ENCODE data around the gene ZNF280D. TPM values are rescaled to one million over a fixed set of nuclear protein-coding genes. Genes with fewer than 3 reads are reported as not detected.

ZNF280D gene
- total RNA-seq, 2 donors from 2014 or later: 28.3 to 38.7 TPM

DNA sequence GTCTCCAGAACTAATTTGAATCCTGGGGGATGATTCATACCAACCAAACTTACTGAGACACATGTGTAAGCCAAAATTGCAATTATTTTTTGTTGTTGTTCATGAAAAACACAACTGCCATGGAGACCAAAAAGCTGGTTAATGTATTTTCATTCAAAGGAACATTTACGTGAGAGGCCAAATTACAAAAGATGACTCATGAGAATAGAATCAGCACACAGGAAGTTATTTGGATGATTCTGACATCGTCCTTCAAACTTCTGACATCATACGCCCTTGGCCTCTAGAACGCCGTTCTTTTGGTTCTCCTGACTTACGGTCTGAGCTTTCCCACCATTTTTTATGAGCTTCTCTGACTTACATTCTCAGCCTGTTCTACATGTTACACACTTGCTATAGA, 3.0 kb upstream of the ZNF280D start:
- intact Hi-C loops (cut with DNase I): no loop called here
- H3K4me3 ChIP-seq: no peak overlapping the region
- 83 to 84% methylated on average over 6 of the region's 6 CpGs for WGBS, 2 donors
- TF ChIP-seq, protein P1, sequence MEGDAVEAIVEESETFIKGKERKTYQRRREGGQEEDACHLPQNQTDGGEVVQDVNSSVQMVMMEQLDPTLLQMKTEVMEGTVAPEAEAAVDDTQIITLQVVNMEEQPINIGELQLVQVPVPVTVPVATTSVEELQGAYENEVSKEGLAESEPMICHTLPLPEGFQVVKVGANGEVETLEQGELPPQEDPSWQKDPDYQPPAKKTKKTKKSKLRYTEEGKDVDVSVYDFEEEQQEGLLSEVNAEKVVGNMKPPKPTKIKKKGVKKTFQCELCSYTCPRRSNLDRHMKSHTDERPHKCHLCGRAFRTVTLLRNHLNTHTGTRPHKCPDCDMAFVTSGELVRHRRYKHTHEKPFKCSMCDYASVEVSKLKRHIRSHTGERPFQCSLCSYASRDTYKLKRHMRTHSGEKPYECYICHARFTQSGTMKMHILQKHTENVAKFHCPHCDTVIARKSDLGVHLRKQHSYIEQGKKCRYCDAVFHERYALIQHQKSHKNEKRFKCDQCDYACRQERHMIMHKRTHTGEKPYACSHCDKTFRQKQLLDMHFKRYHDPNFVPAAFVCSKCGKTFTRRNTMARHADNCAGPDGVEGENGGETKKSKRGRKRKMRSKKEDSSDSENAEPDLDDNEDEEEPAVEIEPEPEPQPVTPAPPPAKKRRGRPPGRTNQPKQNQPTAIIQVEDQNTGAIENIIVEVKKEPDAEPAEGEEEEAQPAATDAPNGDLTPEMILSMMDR (IDR thresholded peaks at IDR 0.05): no peak
- TF ChIP-seq POLR2A (IDR thresholded peaks at IDR 0.05): no peak
- no peaks in the 10 kb centered on the region for H3K36me3 ChIP-seq (replicated peaks in 1 of 2; ENCODE audit: insufficient read depth in 1 of 2, low read depth in 2 of 2)
- no peak overlapping the region for H3K27ac ChIP-seq
- no peaks in the 10 kb centered on the region for H3K27me3 ChIP-seq
- DNase-seq (no peak), ATAC-seq (no peak)
- H3K9me3 ChIP-seq: no peaks in the 10 kb centered on the region
- peaks cover 39% of the 10 kb centered on the region for H3K4me1 ChIP-seq

DNA sequence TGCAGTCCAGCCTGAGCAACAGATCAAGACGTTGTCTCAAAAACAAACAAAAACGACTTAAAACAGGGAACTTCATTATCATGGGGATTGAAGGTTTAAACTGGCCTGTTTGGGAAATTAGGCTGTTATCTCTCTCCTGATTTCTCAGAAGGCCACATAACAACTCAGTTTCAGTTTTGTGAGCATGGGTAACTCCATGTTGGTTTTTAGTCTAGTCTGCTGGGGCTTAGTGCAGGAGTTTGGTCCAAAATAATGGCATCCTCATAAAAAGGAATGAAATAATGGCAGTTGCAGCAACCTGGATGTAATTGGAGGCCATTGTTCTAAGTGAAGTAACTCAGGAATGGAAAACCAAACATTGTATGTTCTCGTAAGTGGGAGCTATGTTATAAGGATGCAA, 2.3 kb upstream of the ZNF280D start:
- peaks cover 44% of the 10 kb centered on the region for H3K4me1 ChIP-seq
- DNase-seq: no peak
- H3K27ac ChIP-seq: no peak overlapping the region
- H3K4me3 ChIP-seq: no peak overlapping the region
- 50 to 51% methylated on average over 3 of the region's 3 CpGs for WGBS, 2 donors
- intact Hi-C loops (cut with DNase I): no loop called here
- H3K9me3 ChIP-seq: no peaks in the 10 kb centered on the region
- no peak for ATAC-seq
- no peaks in the 10 kb centered on the region for H3K27me3 ChIP-seq
- H3K36me3 ChIP-seq (replicated peaks in 1 of 2; ENCODE audit: insufficient read depth in 1 of 2, low read depth in 2 of 2): no peaks in the 10 kb centered on the region
- TF ChIP-seq POLR2A (IDR thresholded peaks at IDR 0.05): no peak
- TF ChIP-seq, protein P1 (IDR thresholded peaks at IDR 0.05): no peak

DNA sequence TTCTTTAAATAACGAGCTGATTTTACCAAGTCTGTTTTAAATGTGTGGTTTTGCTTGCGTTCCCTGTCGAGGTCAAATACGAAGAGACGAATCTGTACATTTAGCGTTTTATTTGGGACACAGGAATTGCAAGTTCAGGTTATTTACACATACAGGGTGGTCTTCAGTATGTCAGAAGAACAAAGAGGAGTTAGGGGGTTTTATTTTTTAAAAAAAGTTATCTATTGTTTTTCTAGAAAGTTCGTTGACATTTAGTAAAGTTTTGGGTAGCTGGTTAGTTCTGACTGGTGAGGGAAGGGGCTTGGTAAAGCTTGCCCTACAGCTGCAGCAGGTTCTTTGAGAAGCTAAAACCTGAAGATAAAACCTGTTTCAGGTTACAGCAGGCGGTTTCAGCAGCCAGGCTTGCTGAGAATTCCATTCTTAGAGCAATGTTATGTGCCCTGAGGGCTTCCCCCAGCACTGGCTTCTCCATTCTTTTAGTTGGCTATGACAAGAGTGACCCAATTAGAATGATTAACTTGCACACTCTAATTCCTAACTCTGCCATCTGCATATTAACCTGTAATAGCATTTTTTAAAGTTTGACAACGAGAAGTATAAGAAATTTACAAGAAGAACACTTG, 815 bp upstream of the ZNF280D start:
- no peaks in the 10 kb centered on the region for H3K27me3 ChIP-seq
- WGBS, 2 donors: 78 to 83% methylated on average over 9 of the region's 9 CpGs
- intact Hi-C loops (cut with DNase I): no loop called here
- TF ChIP-seq, protein P1 (IDR thresholded peaks at IDR 0.05): no peak
- TF ChIP-seq POLR2A (IDR thresholded peaks at IDR 0.05): no peak
- H3K4me3 ChIP-seq: peak overlapping the region in 1 of 2 donors; percentile 45
- H3K9me3 ChIP-seq: no peaks in the 10 kb centered on the region
- DNase-seq (peak in 2 of 4 donors; percentile 7 to 29), ATAC-seq (no peak)
- peak overlapping the region in 3 of 4 donors; percentile 93 to 100 (median 99) for H3K27ac ChIP-seq
- no peaks in the 10 kb centered on the region for H3K36me3 ChIP-seq (replicated peaks in 1 of 2; ENCODE audit: insufficient read depth in 1 of 2, low read depth in 2 of 2)
- peaks cover 36% of the 10 kb centered on the region for H3K4me1 ChIP-seq

DNA sequence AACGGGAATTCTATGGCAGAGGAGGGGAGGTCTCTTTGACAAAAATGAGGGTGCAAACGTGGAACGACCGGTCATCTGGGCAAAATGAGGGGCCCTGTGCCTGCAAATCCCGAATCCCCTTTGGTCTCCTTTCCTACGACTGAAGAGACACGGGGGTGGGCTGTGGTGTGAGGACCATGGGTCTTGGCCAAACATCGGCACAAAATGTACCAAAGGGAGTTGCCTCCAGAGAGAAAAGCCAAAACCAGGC, 498 bp downstream of the ZNF280D start:
- DNase-seq: no peak
- no peak for ATAC-seq
- H3K27ac ChIP-seq: peak overlapping the region; percentile 93 to 100 (median 96)
- intact Hi-C loops (cut with DNase I): no loop called here
- TF ChIP-seq POLR2A (IDR thresholded peaks at IDR 0.05): no peak
- TF ChIP-seq, protein P1 (IDR thresholded peaks at IDR 0.05): no peak
- no peaks in the 10 kb centered on the region for H3K27me3 ChIP-seq
- no peaks in the 10 kb centered on the region for H3K9me3 ChIP-seq
- H3K36me3 ChIP-seq (replicated peaks in 1 of 2; ENCODE audit: insufficient read depth in 1 of 2, low read depth in 2 of 2): no peaks in the 10 kb centered on the region
- peaks cover 29% of the 10 kb centered on the region for H3K4me1 ChIP-seq
- peak overlapping the region; percentile 45 to 57 for H3K4me3 ChIP-seq
- 0% methylated on average over 8 of the region's 8 CpGs for WGBS, 2 donors
